Neutrophil (primary cell): ENCODE data around the gene TPI1.

Source experiments
- H3K27ac ChIP-seq: fragments of 200-600 bp; sonication (generic); 2 replicates; pipeline ENCODE4 v1.5.1; 2016; ENCODE audit warnings: mild to moderate bottlenecking, moderate library complexity
- H3K27me3 ChIP-seq: fragments of 200-600 bp; sonication (generic); 2 replicates; pipeline ENCODE4 v1.6.0; 2016; ENCODE audit warnings: mild to moderate bottlenecking
- H3K36me3 ChIP-seq: fragments of 200-600 bp; sonication (generic); 2 replicates; pipeline ENCODE4 v1.5.1; 2017
- H3K4me1 ChIP-seq, 2 experiments: fragments of 200-600 bp in 1 of 2; sonication (generic) in 1 of 2; 1 replicate in 1 of 2; 2 replicates in 1 of 2; pipeline versions ENCODE4 v1.5.1 to v1.6.1; 2013 to 2016; ENCODE audit warnings: low read depth in 1 of 2, low read length in 1 of 2, mild to moderate bottlenecking in 1 of 2, moderate library complexity in 1 of 2; ENCODE audit not compliant: control insufficient read depth in 1 of 2, insufficient read depth in 1 of 2
- H3K4me3 ChIP-seq, 2 experiments: fragments of 200-600 bp in 1 of 2; sonication (generic) in 1 of 2; 1 replicate in 1 of 2; 2 replicates in 1 of 2; pipeline ENCODE4 v1.5.1; 2013 to 2016; ENCODE audit warnings: low read depth in 1 of 2, low read length in 1 of 2, mild to moderate bottlenecking in 1 of 2, moderate library complexity in 1 of 2
- H3K9me3 ChIP-seq: fragments of 200-600 bp; sonication (generic); 2 replicates; pipeline ENCODE4 v1.5.1; 2016
- CTCF ChIP-seq: fragments of 200-600 bp; sonication (generic); IDR thresholded peaks from 2 replicates; pipeline ENCODE4 v1.5.1; 2016; ENCODE audit warnings: antibody characterized with exemption

TPI1 gene

GRCh38 chr12:6851153-6851920, 16.0 kb upstream of the TPI1 start, which contains the start of gene CDCA3:
Gene CDCA3, minus strand, starts transcription at chr12:6851286. Its CDS starts 334 bp downstream, at chr12:6850952.
- H3K27me3 ChIP-seq: no peaks in the 10 kb centered on the region
- H3K9me3 ChIP-seq: no peaks in the 10 kb centered on the region
- no peak for TF ChIP-seq CTCF
- peak within 1 kb of the TSS; percentile 95 to 99 for H3K4me3 ChIP-seq
- H3K4me1 ChIP-seq: peaks cover 25 to 40% of the 10 kb centered on the region in 2 experiments
- peaks cover 12% of the 10 kb centered on the region for H3K36me3 ChIP-seq
- H3K27ac ChIP-seq: peak within 1 kb of the TSS; percentile 89

- Histone ChIP-seq H3K36me3 (peaks cover 17% of the 10 kb centered on the region), H3K4me1 (peaks cover 25 to 33% of the 10 kb centered on the region in 2 experiments)
- TF ChIP-seq CTCF: peak; percentile 57
Observed at GRCh38 chr12:6851921-6852650, 15.2 kb upstream of the TPI1 start, which contains the start of gene USP5. Gene USP5, plus strand, starts transcription at chr12:6852150. Its CDS starts 30 bp downstream, at chr12:6852180.

GRCh38 chr12:6852651-6853354, 14.5 kb upstream of the TPI1 start:
- Histone ChIP-seq H3K4me3 (peak overlapping the region; percentile 95 to 99), H3K4me1 (peaks cover 25 to 33% of the 10 kb centered on the region in 2 experiments), H3K9me3 (no peaks in the 10 kb centered on the region), H3K36me3 (peaks cover 13% of the 10 kb centered on the region), H3K27ac (peak overlapping the region; percentile 89), H3K27me3 (no peaks in the 10 kb centered on the region)
- no peak for TF ChIP-seq CTCF

More at GRCh38 chr12:6851921-6852650, 15.2 kb upstream of the TPI1 start, which contains the start of gene USP5:
- Histone ChIP-seq H3K27ac (peak within 1 kb of the TSS; percentile 89), H3K27me3 (no peaks in the 10 kb centered on the region), H3K4me3 (peak within 1 kb of the TSS; percentile 95 to 99), H3K9me3 (no peaks in the 10 kb centered on the region)

- no peaks in the 10 kb centered on the region for H3K9me3 ChIP-seq
- H3K4me3 ChIP-seq: no peak overlapping the region
- no peak for TF ChIP-seq CTCF
- peaks cover 21% of the 10 kb centered on the region for H3K36me3 ChIP-seq
- H3K27ac ChIP-seq: no peak overlapping the region
- H3K4me1 ChIP-seq: peaks cover 25 to 33% of the 10 kb centered on the region in 2 experiments
- no peaks in the 10 kb centered on the region for H3K27me3 ChIP-seq
Observed at GRCh38 chr12:6853626-6854025, 13.7 kb upstream of the TPI1 start.

GRCh38 chr12:6854036-6854435, 13.3 kb upstream of the TPI1 start:
- Histone ChIP-seq H3K4me1 (peaks cover 25 to 33% of the 10 kb centered on the region in 2 experiments), H3K27ac (no peak overlapping the region), H3K4me3 (no peak overlapping the region), H3K27me3 (no peaks in the 10 kb centered on the region), H3K36me3 (peaks cover 21% of the 10 kb centered on the region), H3K9me3 (no peaks in the 10 kb centered on the region)
- no peak for TF ChIP-seq CTCF
